HG02970 (cell line): ENCODE results near the gene RDH12.
"Not testable (repeated sequence)": the region's sequence is repeated elsewhere in the genome, so short reads cannot be mapped to it uniquely, and the experiment has no call there.

Source experiments
- ATAC-seq: cut with Tn5 transposase; IDR thresholded peaks from one replicate; pipeline ENCODE4 v1.9.1; 2021; ENCODE audit warnings: mild to moderate bottlenecking, moderate library complexity, moderate number of reproducible peaks; ENCODE audit not compliant: unreplicated experiment, low FRiP score

Gene RDH12

DNA sequence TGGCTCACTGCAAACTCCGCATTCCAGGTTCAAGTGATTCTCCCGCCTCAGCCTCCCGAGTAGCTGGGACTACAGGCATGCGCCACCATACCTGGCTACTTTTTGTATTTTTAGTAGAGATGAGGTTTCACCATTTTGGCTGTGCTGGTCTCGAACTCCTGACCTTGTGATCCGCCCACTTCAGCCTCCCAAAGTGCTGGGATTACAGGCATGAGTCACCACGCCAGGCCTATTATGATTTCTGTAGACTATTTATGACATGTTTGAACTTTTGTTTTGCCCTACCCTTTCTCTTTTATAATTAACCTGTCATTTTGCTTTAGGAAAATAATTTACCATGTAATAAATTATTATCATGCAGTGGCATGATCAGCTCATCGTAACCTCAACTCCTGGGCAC, at the start of gene RDH12:
Gene RDH12, plus strand, starts transcription at position 395 of the 400 bp plus-strand sequence. CDS start 20,757 bp downstream, outside the sequence.
- ATAC-seq, result not testable (repeated sequence)

GRCh38 chr14:67652189-67652588, 49.5 kb upstream of the RDH12 start:
- no peak for ATAC-seq

GRCh38 chr14:67653651-67654280, 47.9 kb upstream of the RDH12 start:
- ATAC-seq, result no peak

- no peak for ATAC-seq
Observed at GRCh38 chr14:67663633-67664032, 38.1 kb upstream of the RDH12 start.

GRCh38 chr14:67665868-67666267, 35.8 kb upstream of the RDH12 start:
- no peak for ATAC-seq

GRCh38 chr14:67666750-67667449, 34.8 kb upstream of the RDH12 start:
- ATAC-seq, result no peak

DNA sequence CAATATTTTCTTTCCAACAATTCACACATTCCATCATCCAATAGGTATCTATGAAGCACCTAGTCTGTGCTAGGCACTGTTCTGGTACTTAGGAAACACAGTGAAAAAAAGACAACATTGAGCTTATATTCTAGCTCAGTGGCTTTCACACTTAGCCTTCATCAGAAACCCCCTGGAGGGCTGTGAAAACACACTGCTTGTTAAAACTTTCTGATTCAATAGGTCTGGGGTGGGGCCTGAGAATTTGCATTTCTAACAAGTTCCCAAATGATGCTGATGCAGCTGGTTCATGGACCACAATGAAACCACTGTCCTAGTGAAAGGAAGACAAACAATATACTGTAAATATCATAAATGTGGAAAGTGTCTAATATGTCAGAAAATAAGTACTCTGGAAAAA, 33.1 kb upstream of the RDH12 start:
- no peak for ATAC-seq

GRCh38 chr14:67673451-67673850, 28.2 kb upstream of the RDH12 start:
- ATAC-seq, result no peak

GRCh38 chr14:67674139-67674479, 27.6 kb upstream of the RDH12 start:
- peak; percentile 38 for ATAC-seq

GRCh38 chr14:67674480-67675218, 27.0 kb upstream of the RDH12 start, which contains the start of gene VTI1B:
TSS of gene VTI1B (minus strand) at chr14:67674632. CDS start at chr14:67674489, 143 bp downstream.
- peak; percentile 71 for ATAC-seq

DNA sequence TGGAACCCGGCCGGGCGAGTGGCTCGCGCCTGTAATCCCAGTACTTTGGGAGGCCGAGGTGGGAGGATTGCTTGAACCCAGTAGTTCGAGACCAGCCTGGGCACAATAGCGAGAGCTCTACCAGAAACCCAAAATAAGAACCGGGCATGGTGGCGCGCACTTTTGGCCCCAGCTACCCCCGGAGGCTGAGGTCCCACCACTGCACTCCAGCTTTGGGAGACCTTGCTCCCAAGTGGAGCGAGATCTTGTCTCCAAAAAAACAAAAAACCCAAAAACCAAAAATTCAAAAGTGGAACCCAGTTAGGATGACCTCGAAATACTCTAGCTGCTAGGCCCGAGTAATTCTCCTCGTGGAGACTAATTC, 26.5 kb upstream of the RDH12 start:
- ATAC-seq, result no peak

GRCh38 chr14:67679006-67679405, 22.7 kb upstream of the RDH12 start:
- no peak for ATAC-seq

- ATAC-seq, result peak; percentile 63
Observed at GRCh38 chr14:67680121-67680602, 21.5 kb upstream of the RDH12 start.

GRCh38 chr14:67680941-67681340, 20.7 kb upstream of the RDH12 start:
- no peak for ATAC-seq

- ATAC-seq, result no peak
Observed at GRCh38 chr14:67683842-67684241, 17.8 kb upstream of the RDH12 start.

- no peak for ATAC-seq
Observed at GRCh38 chr14:67690011-67690410, 11.7 kb upstream of the RDH12 start.

GRCh38 chr14:67694791-67695393, 6.8 kb upstream of the RDH12 start:
- peak; percentile 60 for ATAC-seq

GRCh38 chr14:67695394-67695949, 6.2 kb upstream of the RDH12 start, which contains the start of gene RDH11:
TSS of gene RDH11 (minus strand) at chr14:67695764. CDS start at chr14:67695703, 61 bp downstream.
- ATAC-seq, result peak; percentile 73

DNA sequence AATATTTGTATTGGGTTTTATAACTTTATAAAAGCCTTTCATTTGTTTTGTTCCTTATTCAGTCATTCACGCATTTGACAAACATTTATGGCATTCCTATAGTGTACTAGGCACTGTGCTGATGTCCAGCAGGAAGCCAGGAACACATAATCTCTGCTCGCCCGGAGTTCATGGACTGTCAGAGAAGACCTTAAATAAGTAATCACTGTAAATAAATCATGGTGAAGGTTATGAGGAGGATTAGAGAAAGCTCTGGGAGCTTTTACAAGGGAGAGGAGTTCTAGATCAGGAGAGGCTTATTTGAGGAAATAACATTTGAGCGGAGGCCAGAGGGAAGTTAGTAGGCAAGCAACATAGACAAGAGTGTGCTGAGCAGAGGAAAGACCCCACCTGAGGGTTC, 4.7 kb upstream of the RDH12 start:
- ATAC-seq, result no peak

DNA sequence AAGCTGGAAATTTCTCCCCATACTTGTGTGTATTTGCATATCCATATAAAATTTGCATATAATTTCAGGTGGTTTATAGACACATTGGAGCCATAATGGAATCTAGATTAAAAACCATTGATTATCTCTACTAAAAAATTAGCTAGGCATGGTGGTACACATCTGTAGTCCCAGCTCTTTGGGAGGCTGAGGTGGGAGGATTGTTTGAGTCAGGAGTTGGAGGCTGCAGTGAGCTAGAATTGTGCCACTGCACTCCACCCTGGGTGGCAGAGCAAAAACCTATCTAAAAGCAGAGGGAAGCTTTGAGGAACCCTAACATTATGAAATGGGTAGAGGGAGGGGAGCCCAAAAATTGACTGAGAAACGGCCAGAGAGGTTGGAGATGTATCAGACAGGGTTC, 3.5 kb upstream of the RDH12 start:
- ATAC-seq, result no peak

- no peak for ATAC-seq
Observed at GRCh38 chr14:67703997-67704396, 2.3 kb downstream of the RDH12 start.
